ENCODE measurements around the gene LTB4R2. TPM values are rescaled to one million over a fixed set of nuclear protein-coding genes. Genes with fewer than 3 reads are reported as not detected.
A peak's percentile ranks its signal among the peaks of the same experiment; 100 is the strongest.

Gene LTB4R2
- total RNA-seq, 4 donors from 2014 or later, result 131 to 184 (median 156) TPM

GRCh38 chr14:24329736-24330135 lies 19.8 kb downstream of the LTB4R2 start:
- Histone ChIP-seq H3K27me3 (peaks cover 6% of the 10 kb centered on the region), H3K4me1 (peaks cover 43% of the 10 kb centered on the region), H3K9me3 (no peaks in the 10 kb centered on the region), H3K4me3 (no peak overlapping the region), H3K27ac (no peak overlapping the region), H3K36me3 (no peaks in the 10 kb centered on the region)
- TF ChIP-seq POLR2AphosphoS5 (IDR thresholded peaks at IDR 0.05), result no peak
- TF ChIP-seq CTCF (IDR thresholded peaks at IDR 0.05), result no peak
- no peak for TF ChIP-seq POLR2A (IDR thresholded peaks at IDR 0.05)
- no peak for TF ChIP-seq EP300 (IDR thresholded peaks at IDR 0.05)
- no peak for DNase-seq (ENCODE audit: low spot score in 2 of 2)
- 70% methylated on average over 2 of the region's 9 CpGs for WGBS

- no peak for DNase-seq (ENCODE audit: low spot score in 2 of 2)
- Histone ChIP-seq H3K9me3 (no peaks in the 10 kb centered on the region), H3K27me3 (peaks cover 9% of the 10 kb centered on the region), H3K4me1 (peaks cover 51% of the 10 kb centered on the region), H3K36me3 (peaks cover 2% of the 10 kb centered on the region), H3K27ac (no peak overlapping the region), H3K4me3 (no peak overlapping the region)
- WGBS, result 93% methylated on average over 10 of the region's 10 CpGs
- no peak for TF ChIP-seq CTCF (IDR thresholded peaks at IDR 0.05)
- TF ChIP-seq EP300 (IDR thresholded peaks at IDR 0.05), result no peak
- no peak for TF ChIP-seq POLR2AphosphoS5 (IDR thresholded peaks at IDR 0.05)
- no peak for TF ChIP-seq POLR2A (IDR thresholded peaks at IDR 0.05)
Observed at GRCh38 chr14:24330973-24331674, 21.2 kb downstream of the LTB4R2 start.

GRCh38 chr14:24331731-24332267 lies 21.9 kb downstream of the LTB4R2 start:
- 48% methylated on average over 26 of the region's 26 CpGs for WGBS
- Histone ChIP-seq H3K4me3 (no peak overlapping the region), H3K4me1 (peaks cover 55% of the 10 kb centered on the region), H3K27ac (no peak overlapping the region), H3K9me3 (no peaks in the 10 kb centered on the region), H3K27me3 (peaks cover 9% of the 10 kb centered on the region), H3K36me3 (peaks cover 8% of the 10 kb centered on the region)
- DNase-seq (ENCODE audit: low spot score in 2 of 2), result no peak
- TF ChIP-seq EP300 (IDR thresholded peaks at IDR 0.05) (no peak), POLR2AphosphoS5 (IDR thresholded peaks at IDR 0.05) (no peak), CTCF (IDR thresholded peaks at IDR 0.05) (no peak), POLR2A (IDR thresholded peaks at IDR 0.05) (no peak)

GRCh38 chr14:24332268-24332993 lies 22.5 kb downstream of the LTB4R2 start:
- Histone ChIP-seq H3K4me3 (peak overlapping the region; percentile 28), H3K27ac (no peak overlapping the region), H3K27me3 (peaks cover 9% of the 10 kb centered on the region), H3K4me1 (peaks cover 55% of the 10 kb centered on the region), H3K9me3 (no peaks in the 10 kb centered on the region), H3K36me3 (peaks cover 14% of the 10 kb centered on the region)
- WGBS, result 5% methylated on average over 31 of the region's 56 CpGs
- peak; percentile 73 to 77 for TF ChIP-seq CTCF (IDR thresholded peaks at IDR 0.05)
- TF ChIP-seq POLR2A (IDR thresholded peaks at IDR 0.05), result no peak
- TF ChIP-seq POLR2AphosphoS5 (IDR thresholded peaks at IDR 0.05), result no peak
- no peak for TF ChIP-seq EP300 (IDR thresholded peaks at IDR 0.05)
- DNase-seq (ENCODE audit: low spot score in 2 of 2), result peak in 1 of 2 donors; percentile 89

Measured in suprapubic skin (tissue), 4 donors.